Neuronal stem cell (in vitro differentiated cells): ENCODE results near the gene CEP170B.
"Not testable (repeated sequence)": the region's sequence is repeated elsewhere in the genome, so short reads cannot be mapped to it uniquely, and the experiment has no call there.

Source experiments
- DNase-seq: peaks from one replicate; pipeline ENCODE4 v3.0.0-alpha.2; 2013; ENCODE audit warnings: low spot score
- H2AFZ ChIP-seq: one replicate; pipeline ENCODE4 v1.6.1; 2013; ENCODE audit warnings: mild to moderate bottlenecking, low read length, inconsistent platforms
- H2AK5ac ChIP-seq: 2 replicates; pipeline ENCODE4 v1.6.1; 2013; ENCODE audit warnings: low read depth, mild to moderate bottlenecking, inconsistent platforms, low read length, moderate library complexity, mixed read lengths
- H2BK120ac ChIP-seq: 2 replicates; pipeline ENCODE4 v1.6.1; 2013; ENCODE audit warnings: low read depth, mild to moderate bottlenecking, inconsistent platforms, low read length, moderate library complexity, mixed read lengths
- H2BK12ac ChIP-seq: one replicate; pipeline ENCODE4 v1.6.1; 2013; ENCODE audit warnings: low read length, inconsistent platforms
- H2BK15ac ChIP-seq: 2 replicates; pipeline ENCODE4 v1.6.1; 2013; ENCODE audit warnings: mild to moderate bottlenecking, low read length, inconsistent platforms, mixed read lengths
- H2BK5ac ChIP-seq: one replicate; pipeline ENCODE4 v1.6.1; 2013; ENCODE audit warnings: inconsistent platforms, mild to moderate bottlenecking, low read length, moderate library complexity
- H3K14ac ChIP-seq: one replicate; pipeline ENCODE4 v1.6.1; 2013; ENCODE audit warnings: low read length, inconsistent platforms
- H3K18ac ChIP-seq: 2 replicates; pipeline ENCODE4 v1.6.1; 2013; ENCODE audit warnings: low read length, inconsistent platforms
- H3K23ac ChIP-seq: 2 replicates; pipeline ENCODE4 v1.6.1; 2013; ENCODE audit warnings: low read depth, mild to moderate bottlenecking, mixed read lengths, low read length, inconsistent platforms; ENCODE audit not compliant: poor library complexity
- H3K27ac ChIP-seq: replicated peaks from 3 replicates; pipeline ENCODE4 v1.5.1; 2013; ENCODE audit warnings: low read length, inconsistent platforms
- H3K27me3 ChIP-seq, 3 experiments: 2 replicates each; pipeline ENCODE4 v1.6.1; 2013; ENCODE audit warnings: low read length in 3 of 3, mild to moderate bottlenecking in 2 of 3, inconsistent platforms in 1 of 3, low read depth in 1 of 3, mixed read lengths in 1 of 3, moderate library complexity in 1 of 3; ENCODE audit not compliant: control insufficient read depth in 3 of 3, insufficient read depth in 3 of 3
- H3K36me3 ChIP-seq, 2 donors: replicated peaks in 1 of 2; 2 replicates each; pipeline ENCODE4 v1.6.1; 2013; ENCODE audit warnings: low read length in 2 of 2; ENCODE audit not compliant: control insufficient read depth in 2 of 2, insufficient read depth in 2 of 2
- H3K4ac ChIP-seq: 2 replicates; pipeline ENCODE4 v1.6.1; 2013; ENCODE audit warnings: inconsistent platforms, mild to moderate bottlenecking, low read length, moderate library complexity
- H3K4me1 ChIP-seq, 2 donors: 1 replicate in 1 of 2; 2 replicates in 1 of 2; pipeline ENCODE4 v1.6.1; 2013; ENCODE audit warnings: low read length in 2 of 2, low read depth in 1 of 2; ENCODE audit not compliant: control insufficient read depth in 2 of 2, insufficient read depth in 1 of 2
- H3K4me2 ChIP-seq: one replicate; pipeline ENCODE4 v1.6.1; 2013; ENCODE audit warnings: mild to moderate bottlenecking, low read length, inconsistent platforms; ENCODE audit not compliant: insufficient read depth, poor library complexity, severe bottlenecking
- H3K4me3 ChIP-seq, 2 donors: 2 replicates each; pipeline ENCODE4 v1.5.1; 2013; ENCODE audit warnings: low read length in 2 of 2, mild to moderate bottlenecking in 2 of 2, inconsistent platforms in 1 of 2, moderate library complexity in 1 of 2
- H3K79me1 ChIP-seq: one replicate; pipeline ENCODE4 v1.6.1; 2013; ENCODE audit warnings: low read depth, mild to moderate bottlenecking, inconsistent platforms, low read length, moderate library complexity
- H3K9ac ChIP-seq: one replicate; pipeline ENCODE4 v1.6.1; 2013; ENCODE audit warnings: mild to moderate bottlenecking, low read depth, low read length, inconsistent platforms; ENCODE audit not compliant: poor library complexity
- H3K9me3 ChIP-seq, 2 donors: replicated peaks in 1 of 2; 2 replicates each; pipeline versions ENCODE3 to v1.6.1; 2013; ENCODE audit warnings: low read length in 2 of 2, mild to moderate bottlenecking in 2 of 2, inconsistent platforms in 1 of 2, low read depth in 1 of 2, mixed read lengths in 1 of 2, moderate library complexity in 1 of 2; ENCODE audit not compliant: control insufficient read depth in 2 of 2, insufficient read depth in 1 of 2
- H4K8ac ChIP-seq: one replicate; pipeline ENCODE4 v1.6.1; 2013; ENCODE audit warnings: low read depth, mild to moderate bottlenecking, inconsistent platforms, low read length, moderate library complexity
- H4K91ac ChIP-seq: one replicate; pipeline ENCODE4 v1.6.1; 2013; ENCODE audit warnings: low read length, low read depth, mild to moderate bottlenecking, inconsistent platforms; ENCODE audit not compliant: poor library complexity
- WGBS, 2 donors: extraction: QIAGEN DNeasy Blood & Tissue Kit; methylation state at CpG; one replicate each; pipeline ENCODE4 v1.1.7; 2013; ENCODE audit warnings: missing lambda C conversion rate in 2 of 2, mixed read lengths in 1 of 2; ENCODE audit not compliant: insufficient read length in 2 of 2, insufficient replicate concordance in 1 of 2; ENCODE audit errors: extremely low coverage in 2 of 2; 5-methylcytosine and 5-hydroxymethylcytosine counted together

CEP170B gene

GRCh38 chr14:104827177-104828055 lies 37.7 kb upstream of the CEP170B start:
- H3K36me3 ChIP-seq: no peaks in the 10 kb centered on the region
- H2BK12ac ChIP-seq: peak overlapping the region; percentile 14
- peak overlapping the region; percentile 92 for H4K8ac ChIP-seq
- H2BK15ac ChIP-seq: peak overlapping the region; percentile 67
- H3K4me2 ChIP-seq: peak overlapping the region; percentile 71
- H3K18ac ChIP-seq: peak overlapping the region; percentile 94
- peak overlapping the region; percentile 71 for H3K14ac ChIP-seq
- peaks cover 7 to 9% of the 10 kb centered on the region in 2 donors for H3K4me1 ChIP-seq
- H2AFZ ChIP-seq: peak overlapping the region; percentile 100
- H3K4ac ChIP-seq: peak overlapping the region; percentile 1
- H3K79me1 ChIP-seq: peaks cover 2% of the 10 kb centered on the region
- H3K9me3 ChIP-seq: peaks cover 5 to 7% of the 10 kb centered on the region in 2 donors
- H3K27me3 ChIP-seq: peaks cover 2 to 27% (median 10%) of the 10 kb centered on the region in 3 experiments
- H2AK5ac ChIP-seq: peak overlapping the region; percentile 28
- no peak overlapping the region for H4K91ac ChIP-seq
- peak overlapping the region; percentile 47 to 79 for H3K4me3 ChIP-seq
- WGBS, 2 donors: no CpG with 5 or more reads among the region's 39 CpGs
- H2BK5ac ChIP-seq: peak overlapping the region; percentile 63
- no peak overlapping the region for H3K27ac ChIP-seq
- H2BK120ac ChIP-seq: peak overlapping the region; percentile 85
- peak; percentile 66 for DNase-seq
- H3K23ac ChIP-seq: peak overlapping the region; percentile 16
- peak overlapping the region; percentile 79 for H3K9ac ChIP-seq

- H3K27me3 ChIP-seq: peaks cover 0 to 11% (median 7%) of the 10 kb centered on the region in 3 experiments
- H3K14ac ChIP-seq: no peak overlapping the region
- H3K4ac ChIP-seq: no peak overlapping the region
- no peak overlapping the region for H4K91ac ChIP-seq
- peaks cover 2% of the 10 kb centered on the region for H3K79me1 ChIP-seq
- no peak overlapping the region for H3K27ac ChIP-seq
- no peak overlapping the region for H2BK12ac ChIP-seq
- peaks cover 7 to 9% of the 10 kb centered on the region in 2 donors for H3K4me1 ChIP-seq
- no peak for DNase-seq
- H4K8ac ChIP-seq: no peak overlapping the region
- no peak overlapping the region for H2AFZ ChIP-seq
- no peak overlapping the region for H3K9ac ChIP-seq
- no CpG with 5 or more reads among the region's 9 CpGs for WGBS, 2 donors
- H3K18ac ChIP-seq: no peak overlapping the region
- H3K4me3 ChIP-seq: no peak overlapping the region
- H2BK15ac ChIP-seq: no peak overlapping the region
- H3K4me2 ChIP-seq: no peak overlapping the region
- no peak overlapping the region for H3K23ac ChIP-seq
- H2BK5ac ChIP-seq: no peak overlapping the region
- no peak overlapping the region for H2BK120ac ChIP-seq
- H2AK5ac ChIP-seq: no peak overlapping the region
- no peaks in the 10 kb centered on the region for H3K36me3 ChIP-seq
- H3K9me3 ChIP-seq: no peaks in the 10 kb centered on the region
Observed at GRCh38 chr14:104830781-104831180, 34.3 kb upstream of the CEP170B start.

GRCh38 chr14:104836171-104836935 lies 28.7 kb upstream of the CEP170B start:
- H3K9ac ChIP-seq, H3K14ac ChIP-seq, H4K91ac ChIP-seq, H2BK5ac ChIP-seq, H3K4me3 ChIP-seq, H3K23ac ChIP-seq, H2BK15ac ChIP-seq, H2AK5ac ChIP-seq, H3K18ac ChIP-seq, H3K9me3 ChIP-seq, H2AFZ ChIP-seq, H2BK120ac ChIP-seq, H3K36me3 ChIP-seq, DNase-seq, H3K4me2 ChIP-seq, H4K8ac ChIP-seq, H3K27ac ChIP-seq, H3K4ac ChIP-seq, H3K79me1 ChIP-seq, H2BK12ac ChIP-seq, H3K4me1 ChIP-seq: not testable (repeated sequence)
- WGBS, 2 donors: no CpG with 5 or more reads among the region's 41 CpGs
- peaks cover 0 to 11% (median 0%) of the 10 kb centered on the region in 3 experiments for H3K27me3 ChIP-seq

GRCh38 chr14:104841730-104842129 lies 23.3 kb upstream of the CEP170B start:
- Histone ChIP-seq H4K8ac (no peak overlapping the region), H2BK5ac (no peak overlapping the region), H3K4me3 (no peak overlapping the region), H3K4me1 (peaks cover 12 to 15% of the 10 kb centered on the region in 2 donors), H2BK15ac (no peak overlapping the region), H3K18ac (no peak overlapping the region), H4K91ac (no peak overlapping the region), H3K23ac (no peak overlapping the region), H3K79me1 (no peaks in the 10 kb centered on the region), H2BK12ac (no peak overlapping the region), H3K4ac (no peak overlapping the region), H2AFZ (no peak overlapping the region), H3K4me2 (no peak overlapping the region), H3K27me3 (peaks cover 0 to 62% (median 8%) of the 10 kb centered on the region in 3 experiments), H3K14ac (no peak overlapping the region), H2BK120ac (no peak overlapping the region), H3K27ac (no peak overlapping the region), H2AK5ac (no peak overlapping the region), H3K9ac (no peak overlapping the region), H3K36me3 (no peaks in the 10 kb centered on the region), H3K9me3 (peaks cover 0 to 2% of the 10 kb centered on the region in 2 donors)
- DNase-seq: no peak
- WGBS, 2 donors: no CpG with 5 or more reads among the region's 1 CpG
